Stomach (tissue), 4 donors: ENCODE data around the gene DCLK1.

Source experiments
- CTCF ChIP-seq, 7 experiments: fragments of 450-650 bp in 4 of 7; fragments of 200-600 bp in 3 of 7; sonication (generic) in 3 of 7; IDR thresholded peaks; one replicate each; pipeline ENCODE4 v1.5.1; 2016 to 2019; ENCODE audit warnings: antibody characterized with exemption in 7 of 7, control low read depth in 2 of 7, mild to moderate bottlenecking in 1 of 7
- POLR2A ChIP-seq, 4 donors: fragments of 450-650 bp; IDR thresholded peaks; one replicate each; pipeline ENCODE4 v1.6.1; 2016; ENCODE audit warnings: antibody characterized with exemption in 4 of 4, control low read depth in 2 of 4, mild to moderate bottlenecking in 1 of 4, moderate library complexity in 1 of 4

GRCh38 chr13:36046672-36047071 lies 84.5 kb downstream of the DCLK1 start:
- TF ChIP-seq CTCF (IDR thresholded peaks at IDR 0.05) (no peak), POLR2A (IDR thresholded peaks at IDR 0.05) (no peak)
